Measurements from ENCODE around the gene OR8B4. TPM values are rescaled to one million over a fixed set of nuclear protein-coding genes. Genes with fewer than 3 reads are reported as not detected.

The OR8B4 gene
- total RNA-seq, 1 donor from 2014 or later = not detected

DNA sequence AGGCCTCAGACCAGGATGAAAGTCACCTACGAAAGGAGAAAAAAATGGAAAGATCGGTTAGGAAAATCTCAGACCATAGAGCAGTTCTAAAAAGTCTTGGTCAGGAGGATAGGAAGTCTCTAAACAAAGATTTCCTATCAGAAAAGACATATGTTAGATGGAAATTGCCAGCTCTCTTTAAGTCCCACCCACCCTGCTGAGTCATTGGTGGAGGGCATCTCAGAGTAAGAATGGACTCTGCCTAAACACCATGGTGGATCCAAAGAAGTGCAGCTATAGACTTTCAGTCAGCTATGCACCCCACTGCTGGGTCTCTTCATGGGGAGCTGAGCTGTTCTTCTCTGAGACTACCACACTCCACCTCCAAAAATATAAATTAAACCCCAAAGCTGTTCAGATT lies 44.1 kb downstream of the OR8B4 start:
- Histone ChIP-seq H3K27ac (ENCODE audit: low read depth, low read length) (no peak overlapping the region), H3K9me3 (ENCODE audit: control insufficient read depth in 3 of 3, low read length in 3 of 3) (no peaks in the 10 kb centered on the region), H3K27me3 (ENCODE audit: control insufficient read depth in 3 of 3, insufficient read depth in 3 of 3, low read length in 3 of 3) (no peaks in the 10 kb centered on the region), H3K4me1 (ENCODE audit: control insufficient read depth in 3 of 3, insufficient read depth in 3 of 3, low read length in 3 of 3) (no peaks in the 10 kb centered on the region), H3K36me3 (ENCODE audit: control insufficient read depth in 3 of 3, insufficient read depth in 3 of 3, low read length in 3 of 3) (no peaks in the 10 kb centered on the region), H3K9ac (ENCODE audit: low read depth in 1 of 3, low read length in 3 of 3) (no peak overlapping the region), H3K4me3 (ENCODE audit: low read length in 3 of 3) (no peak overlapping the region)

DNA sequence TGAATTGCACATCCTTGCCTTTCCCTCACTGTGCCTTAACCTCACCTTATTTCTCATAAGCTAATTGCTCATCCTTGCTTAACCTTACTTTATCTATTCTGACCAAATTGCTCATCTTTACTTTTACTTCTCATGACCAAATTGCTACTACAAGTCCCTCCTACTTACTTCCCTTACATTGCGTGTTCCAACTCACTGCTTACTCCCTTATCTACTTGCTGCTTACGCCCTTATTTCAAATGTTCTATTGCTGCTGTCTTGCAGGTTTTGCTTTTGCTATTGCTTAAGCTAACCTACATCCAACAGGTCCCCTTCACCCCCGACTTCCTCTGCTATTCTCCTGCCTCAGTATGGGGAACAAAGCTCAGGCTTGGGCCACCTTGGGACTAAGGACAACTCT lies 48.4 kb downstream of the OR8B4 start:
- no peak overlapping the region for H3K4me3 ChIP-seq (ENCODE audit: low read length in 3 of 3)
- H3K27me3 ChIP-seq (ENCODE audit: control insufficient read depth in 3 of 3, insufficient read depth in 3 of 3, low read length in 3 of 3) = no peaks in the 10 kb centered on the region
- no peak overlapping the region for H3K9ac ChIP-seq (ENCODE audit: low read depth in 1 of 3, low read length in 3 of 3)

More for the DNA sequence above, 48.4 kb downstream of the OR8B4 start:
- Histone ChIP-seq H3K27ac (ENCODE audit: low read depth, low read length) (no peak overlapping the region), H3K9me3 (ENCODE audit: control insufficient read depth in 3 of 3, low read length in 3 of 3) (no peaks in the 10 kb centered on the region), H3K36me3 (ENCODE audit: control insufficient read depth in 3 of 3, insufficient read depth in 3 of 3, low read length in 3 of 3) (no peaks in the 10 kb centered on the region), H3K4me1 (ENCODE audit: control insufficient read depth in 3 of 3, insufficient read depth in 3 of 3, low read length in 3 of 3) (no peaks in the 10 kb centered on the region)

Other genes with a start within 250 kb of the OR8B4 start
- 0.52 TPM for gene OR10D3, start 241.5 kb downstream of the OR8B4 start, total RNA-seq
- gene OR8G1, start 183.8 kb downstream of the OR8B4 start, total RNA-seq = under 0.01 TPM
- 0.52 TPM for gene OR8G5, start 168.5 kb downstream of the OR8B4 start, total RNA-seq
- gene OR8D1, start 110.9 kb downstream of the OR8B4 start, total RNA-seq = under 0.01 TPM
- not detected for gene OR8D2, start 104.7 kb downstream of the OR8B4 start, total RNA-seq
- gene OR8B2, start 40.4 kb downstream of the OR8B4 start, total RNA-seq = not detected
- not detected for gene OR8B3, start 25.8 kb downstream of the OR8B4 start, total RNA-seq
- not detected for gene OR8B8, start 20.8 kb upstream of the OR8B4 start, total RNA-seq
- not detected for gene OR8B12, start 118.8 kb upstream of the OR8B4 start, total RNA-seq
- not detected for gene OR8A1, start 145.1 kb upstream of the OR8B4 start, total RNA-seq
- gene PANX3, start 186.6 kb upstream of the OR8B4 start, total RNA-seq = not detected
- 7.3 TPM for gene TBRG1, start 198.0 kb upstream of the OR8B4 start, total RNA-seq
- 2.1 TPM for gene SIAE, start 248.9 kb upstream of the OR8B4 start, total RNA-seq
- 2.1 TPM for gene SPA17, start 249.0 kb upstream of the OR8B4 start, total RNA-seq

Data from skeletal muscle tissue (tissue), 4 donors.